Glomerular visceral epithelial cell (primary cell): Measurements from ENCODE around the gene DNAJC3.
"Not testable (repeated sequence)": the region's sequence is repeated elsewhere in the genome, so short reads cannot be mapped to it uniquely, and the experiment has no call there.

ENCODE experiments used
- DNase-seq: peaks from one replicate; pipeline ENCODE4 v3.0.0-alpha.2; 2016; ENCODE audit errors: extremely low spot score

Gene DNAJC3

GRCh38 chr13:95671597-95671996 lies 5.3 kb upstream of the DNAJC3 start:
- no peak for DNase-seq

- peak; percentile 47 for DNase-seq
Observed at GRCh38 chr13:95676105-95676761, 706 bp upstream of the DNAJC3 start.

- peak; percentile 42 for DNase-seq
Observed at GRCh38 chr13:95677564-95678266, 776 bp downstream of the DNAJC3 start.

- no peak for DNase-seq
Observed at GRCh38 chr13:95678967-95679366, 2.0 kb downstream of the DNAJC3 start.

GRCh38 chr13:95679722-95680121 lies 2.8 kb downstream of the DNAJC3 start:
- DNase-seq = no peak

- no peak for DNase-seq
Observed at GRCh38 chr13:95684418-95684817, 7.5 kb downstream of the DNAJC3 start.

GRCh38 chr13:95684960-95685359 lies 8.0 kb downstream of the DNAJC3 start:
- not testable (repeated sequence) for DNase-seq

- no peak for DNase-seq
Observed at GRCh38 chr13:95689582-95689926, 12.6 kb downstream of the DNAJC3 start.

GRCh38 chr13:95690986-95691385 lies 14.0 kb downstream of the DNAJC3 start:
- not testable (repeated sequence) for DNase-seq

- no peak for DNase-seq
Observed at GRCh38 chr13:95697052-95697680, 20.2 kb downstream of the DNAJC3 start.

- DNase-seq = no peak
Observed at GRCh38 chr13:95698047-95698749, 21.3 kb downstream of the DNAJC3 start.

GRCh38 chr13:95703576-95703975 lies 26.6 kb downstream of the DNAJC3 start:
- peak; percentile 6 for DNase-seq

GRCh38 chr13:95704510-95704909 lies 27.6 kb downstream of the DNAJC3 start:
- no peak for DNase-seq

- no peak for DNase-seq
Observed at GRCh38 chr13:95706356-95706755, 29.4 kb downstream of the DNAJC3 start.

GRCh38 chr13:95707035-95707434 lies 30.1 kb downstream of the DNAJC3 start:
- DNase-seq = no peak

- no peak for DNase-seq
Observed at GRCh38 chr13:95707442-95708390, 30.8 kb downstream of the DNAJC3 start.

GRCh38 chr13:95708391-95708774 lies 31.4 kb downstream of the DNAJC3 start:
- no peak for DNase-seq

- DNase-seq = no peak
Observed at GRCh38 chr13:95708811-95709500, 32.0 kb downstream of the DNAJC3 start.

- peak; percentile 17 for DNase-seq
Observed at GRCh38 chr13:95710313-95710712, 33.4 kb downstream of the DNAJC3 start.

- not testable (repeated sequence) for DNase-seq
Observed at GRCh38 chr13:95712846-95713245, 35.9 kb downstream of the DNAJC3 start.

- no peak for DNase-seq
Observed at GRCh38 chr13:95713651-95714050, 36.7 kb downstream of the DNAJC3 start.
